ENCODE measurements around the gene IQSEC1.

The IQSEC1 gene

DNA sequence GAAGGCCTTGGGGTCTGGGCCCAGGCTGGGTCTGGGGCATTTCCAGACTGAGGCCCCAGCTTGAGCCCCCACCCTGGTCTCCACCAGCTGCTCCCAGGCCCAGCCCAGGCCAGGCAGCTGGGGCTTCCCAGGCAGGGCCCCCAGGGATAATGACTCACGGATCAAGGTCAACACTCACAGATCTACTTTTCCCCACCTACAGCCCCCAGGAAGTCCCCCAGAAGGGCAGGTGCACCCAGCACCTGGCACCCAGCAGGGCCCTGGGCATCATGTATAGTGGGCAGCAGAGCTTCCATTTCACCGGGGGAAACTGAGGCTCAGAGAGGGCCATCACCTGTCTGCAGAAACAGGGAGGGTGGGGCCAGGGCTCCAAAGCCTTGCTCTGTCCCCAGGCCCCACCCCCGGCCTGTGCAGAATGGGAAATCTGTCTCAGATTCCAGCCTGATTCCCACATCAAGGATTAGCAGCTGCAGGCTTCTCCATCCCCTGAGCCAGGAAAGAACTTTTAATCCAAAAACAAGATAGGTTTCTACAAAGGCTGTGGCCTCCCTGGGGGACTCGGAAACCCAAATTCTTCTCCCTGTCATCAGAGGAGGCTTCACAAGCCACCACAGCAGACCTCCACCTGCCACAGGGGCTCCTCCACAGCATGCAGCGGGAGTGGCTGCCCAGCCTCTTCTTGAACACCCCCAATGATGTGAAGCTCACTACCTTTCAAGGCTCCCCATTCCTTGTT is 49.8 kb downstream of the IQSEC1 start:
- TF ChIP-seq, protein P1, sequence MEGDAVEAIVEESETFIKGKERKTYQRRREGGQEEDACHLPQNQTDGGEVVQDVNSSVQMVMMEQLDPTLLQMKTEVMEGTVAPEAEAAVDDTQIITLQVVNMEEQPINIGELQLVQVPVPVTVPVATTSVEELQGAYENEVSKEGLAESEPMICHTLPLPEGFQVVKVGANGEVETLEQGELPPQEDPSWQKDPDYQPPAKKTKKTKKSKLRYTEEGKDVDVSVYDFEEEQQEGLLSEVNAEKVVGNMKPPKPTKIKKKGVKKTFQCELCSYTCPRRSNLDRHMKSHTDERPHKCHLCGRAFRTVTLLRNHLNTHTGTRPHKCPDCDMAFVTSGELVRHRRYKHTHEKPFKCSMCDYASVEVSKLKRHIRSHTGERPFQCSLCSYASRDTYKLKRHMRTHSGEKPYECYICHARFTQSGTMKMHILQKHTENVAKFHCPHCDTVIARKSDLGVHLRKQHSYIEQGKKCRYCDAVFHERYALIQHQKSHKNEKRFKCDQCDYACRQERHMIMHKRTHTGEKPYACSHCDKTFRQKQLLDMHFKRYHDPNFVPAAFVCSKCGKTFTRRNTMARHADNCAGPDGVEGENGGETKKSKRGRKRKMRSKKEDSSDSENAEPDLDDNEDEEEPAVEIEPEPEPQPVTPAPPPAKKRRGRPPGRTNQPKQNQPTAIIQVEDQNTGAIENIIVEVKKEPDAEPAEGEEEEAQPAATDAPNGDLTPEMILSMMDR (IDR thresholded peaks at IDR 0.05; ENCODE audit: low read depth, low read length): no peak
- H3K4me3 ChIP-seq (replicated peaks in 1 of 2; ENCODE audit: low read depth in 2 of 2, low read length in 2 of 2): no peak overlapping the region
- DNase-seq (ENCODE audit: low read depth in 2 of 2): peak in 1 of 2 donors; percentile 75

DNA sequence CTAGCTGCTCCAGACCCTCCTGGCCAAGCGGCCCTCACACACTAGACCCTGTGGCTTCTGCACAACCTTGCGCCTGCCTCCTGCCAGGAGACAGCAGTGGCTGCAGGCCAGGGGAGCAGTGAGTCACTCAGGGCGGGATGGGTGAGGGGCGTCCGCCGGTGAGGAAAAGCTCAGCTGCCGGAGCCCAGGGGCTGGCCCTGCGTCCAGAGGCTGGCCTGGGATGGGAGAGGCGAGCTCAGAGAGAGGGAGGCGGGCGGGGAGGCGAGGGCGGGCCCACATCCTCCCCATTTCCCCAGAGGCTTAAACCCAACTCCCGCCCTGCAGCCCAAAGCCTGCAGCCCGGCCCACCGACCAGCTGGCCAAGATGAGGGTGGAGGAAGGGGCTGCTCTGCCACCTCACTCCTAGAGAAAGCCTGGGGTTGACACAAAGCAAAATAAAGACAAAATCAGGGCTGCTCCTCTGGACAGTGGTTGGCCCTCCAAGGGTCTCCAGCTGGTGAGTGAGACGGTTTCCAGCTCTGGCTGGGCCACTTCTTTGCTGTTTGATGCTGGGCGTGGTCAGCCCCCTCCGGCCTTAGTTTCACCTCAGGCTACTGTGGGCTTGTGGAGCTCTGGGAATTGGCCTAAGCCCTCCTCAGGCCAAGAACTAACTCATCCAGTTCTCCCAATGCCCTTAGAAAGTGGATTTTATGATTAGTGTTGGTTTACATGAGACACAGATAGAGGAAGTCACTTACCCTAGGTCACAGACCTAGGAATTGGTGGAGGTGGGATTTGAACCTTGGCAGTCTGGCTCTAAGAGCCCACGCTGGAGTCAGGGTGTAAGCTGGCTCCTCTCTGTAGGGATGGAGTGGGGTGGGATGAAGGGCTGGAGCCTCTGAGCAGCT is 50.6 kb downstream of the IQSEC1 start:
- peak overlapping the region in 1 of 2 donors; percentile 1 for H3K4me3 ChIP-seq (replicated peaks in 1 of 2; ENCODE audit: low read depth in 2 of 2, low read length in 2 of 2)
- peak; percentile 88 to 90 for DNase-seq (ENCODE audit: low read depth in 2 of 2)
- TF ChIP-seq, protein P1 (IDR thresholded peaks at IDR 0.05; ENCODE audit: low read depth, low read length): no peak

DNA sequence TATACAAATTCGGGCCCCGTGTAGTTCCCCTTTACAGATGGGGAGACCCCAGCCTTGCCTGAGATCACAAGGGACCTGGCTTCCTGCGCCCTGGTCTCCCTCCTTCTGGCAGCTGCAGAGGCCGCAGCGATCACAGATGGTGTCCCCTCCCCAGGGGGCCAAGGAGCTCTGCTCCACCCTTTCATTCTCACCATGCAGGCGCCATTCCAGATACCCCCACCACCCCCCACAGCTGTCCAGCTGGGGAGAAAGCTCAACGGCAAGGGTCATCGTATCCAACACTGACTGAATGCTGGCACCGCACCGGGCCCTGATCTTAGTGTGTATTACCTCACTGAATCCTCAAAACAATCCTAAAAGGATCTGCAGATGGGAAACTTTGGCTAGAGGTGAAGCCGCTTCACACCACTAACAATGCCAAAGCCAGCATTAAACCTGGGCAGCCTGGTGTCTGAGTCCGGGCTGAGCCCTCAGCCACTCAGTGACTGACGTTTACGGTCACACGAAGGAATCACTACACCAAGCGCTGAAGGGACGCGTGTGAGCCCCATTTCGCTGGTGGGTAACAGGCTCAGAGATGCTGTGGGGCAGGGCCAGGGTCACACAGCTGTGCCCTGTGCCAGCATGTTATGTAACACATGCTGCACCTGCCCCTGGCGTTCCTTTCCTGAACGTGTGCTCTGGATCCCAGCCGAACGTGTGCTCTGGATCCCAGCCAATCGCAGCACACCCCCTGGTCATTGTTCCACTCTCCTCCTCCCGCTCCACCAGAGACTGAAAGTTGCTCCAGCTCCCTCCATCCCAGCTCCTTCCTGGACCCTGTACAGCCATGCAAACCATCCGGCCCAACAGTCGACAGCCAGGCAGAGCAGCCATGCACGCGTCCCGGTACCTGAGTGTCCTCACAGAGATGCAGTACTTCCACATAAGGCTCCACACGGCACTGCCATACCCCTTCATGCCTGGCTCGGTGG is 51.8 kb downstream of the IQSEC1 start:
- TF ChIP-seq, protein P1 (IDR thresholded peaks at IDR 0.05; ENCODE audit: low read depth, low read length): no peak
- peak in 1 of 2 donors; percentile 18 for DNase-seq (ENCODE audit: low read depth in 2 of 2)
- H3K4me3 ChIP-seq (replicated peaks in 1 of 2; ENCODE audit: low read depth in 2 of 2, low read length in 2 of 2): no peak overlapping the region

DNA sequence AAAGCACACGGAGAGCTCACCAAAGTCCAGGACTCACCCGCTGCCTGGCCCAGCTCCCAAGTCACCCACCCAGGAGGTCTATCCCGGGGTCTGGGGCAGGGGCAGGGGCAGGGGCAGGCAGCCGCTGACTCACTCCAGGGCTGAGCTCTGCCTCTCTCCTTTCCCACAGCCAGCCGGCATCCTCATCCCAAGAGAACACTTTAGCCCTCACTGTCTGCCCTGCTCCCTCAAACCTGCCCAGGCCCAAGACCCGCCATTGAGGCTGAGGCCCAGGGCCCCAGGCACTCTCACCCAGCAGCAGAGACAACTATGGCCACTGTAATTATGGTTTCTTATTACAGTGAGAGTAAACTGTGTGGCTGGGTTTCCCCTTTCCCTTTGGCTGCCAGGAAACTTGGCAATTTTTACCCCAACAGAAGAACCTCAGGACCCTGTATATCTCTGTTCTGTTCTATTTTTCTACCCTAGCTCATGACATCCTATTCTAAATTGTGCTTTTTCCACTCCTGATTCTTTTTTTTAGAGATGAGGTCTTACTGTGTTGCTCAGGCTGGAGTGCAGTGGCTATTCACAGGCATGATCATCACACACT is 53.0 kb downstream of the IQSEC1 start:
- TF ChIP-seq, protein P1 (IDR thresholded peaks at IDR 0.05; ENCODE audit: low read depth, low read length): no peak
- H3K4me3 ChIP-seq (replicated peaks in 1 of 2; ENCODE audit: low read depth in 2 of 2, low read length in 2 of 2): no peak overlapping the region
- DNase-seq (ENCODE audit: low read depth in 2 of 2): no peak

DNA sequence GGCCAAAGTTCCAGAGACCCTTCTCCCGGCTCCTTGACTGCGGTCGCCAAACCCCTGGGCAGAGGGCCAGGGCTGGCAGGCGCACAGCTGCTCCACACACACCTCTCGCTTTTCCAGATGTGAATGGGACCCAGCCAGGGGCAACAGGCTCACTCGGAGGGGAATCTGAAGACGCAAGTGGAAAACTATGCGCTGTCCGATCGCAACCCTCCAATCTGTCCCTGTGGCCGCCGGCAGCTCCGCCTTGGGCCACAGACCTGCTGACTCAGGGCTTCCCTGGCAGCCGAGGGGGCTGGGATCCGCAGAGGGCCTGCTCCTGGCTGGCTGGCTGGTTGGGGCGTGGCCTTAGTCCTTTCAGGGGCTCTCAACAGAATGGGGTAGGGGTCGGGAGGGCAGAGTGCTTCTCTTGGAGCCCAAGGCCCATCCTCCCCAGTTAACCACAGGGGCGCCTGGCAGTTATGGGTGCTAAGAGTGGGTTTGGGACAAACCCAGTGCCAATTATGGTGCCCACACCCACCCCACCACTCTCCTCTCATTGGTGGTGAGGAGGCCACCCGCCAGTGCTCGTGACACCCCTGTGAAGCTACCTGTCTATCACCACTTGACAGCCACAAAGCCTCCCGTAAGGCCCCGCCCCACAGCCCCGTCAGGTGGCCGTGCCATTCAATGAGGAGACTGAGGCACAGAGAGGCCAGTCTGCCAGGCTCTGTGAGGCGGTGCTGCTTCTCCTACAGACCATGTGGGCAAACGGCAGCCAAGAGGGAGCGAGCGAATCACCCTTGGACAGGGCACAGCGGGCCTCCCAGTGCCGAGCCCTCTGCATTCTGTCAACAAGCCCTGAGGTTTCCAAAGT is 53.8 kb downstream of the IQSEC1 start:
- peak; percentile 61 to 70 for DNase-seq (ENCODE audit: low read depth in 2 of 2)
- TF ChIP-seq, protein P1 (IDR thresholded peaks at IDR 0.05; ENCODE audit: low read depth, low read length): no peak
- H3K4me3 ChIP-seq (replicated peaks in 1 of 2; ENCODE audit: low read depth in 2 of 2, low read length in 2 of 2): no peak overlapping the region

Data from cardiac fibroblast (primary cell).